HG03378 (cell line): ENCODE measurements around the gene GAL3ST2.
"Not testable (repeated sequence)": the region's sequence is repeated elsewhere in the genome, so short reads cannot be mapped to it uniquely, and the experiment has no call there.

Source experiments
- ATAC-seq: cut with Tn5 transposase; IDR thresholded peaks from one replicate; pipeline ENCODE4 v1.9.1; 2021; ENCODE audit warnings: mild to moderate bottlenecking, moderate library complexity; ENCODE audit not compliant: unreplicated experiment

Gene GAL3ST2

DNA sequence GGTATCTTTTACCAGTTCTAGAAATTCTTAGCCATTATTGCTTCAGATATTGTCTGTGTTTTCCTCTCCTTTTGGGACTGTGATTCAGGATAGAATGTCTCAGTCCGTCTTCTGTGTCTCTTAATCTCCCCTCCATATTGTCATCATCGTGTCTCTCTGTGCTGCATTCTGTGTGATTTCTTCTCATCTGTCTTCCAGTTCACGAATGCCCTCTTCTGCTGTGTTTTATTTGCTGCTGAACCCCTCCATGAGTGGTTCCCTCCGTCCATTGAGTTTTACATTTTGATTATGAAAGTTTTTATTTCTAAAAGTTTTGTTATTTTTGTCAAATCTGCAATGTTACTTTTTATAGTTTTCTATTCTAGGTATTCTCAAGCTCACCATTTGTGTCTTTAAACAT, 30.5 kb upstream of the GAL3ST2 start:
- ATAC-seq = no peak

DNA sequence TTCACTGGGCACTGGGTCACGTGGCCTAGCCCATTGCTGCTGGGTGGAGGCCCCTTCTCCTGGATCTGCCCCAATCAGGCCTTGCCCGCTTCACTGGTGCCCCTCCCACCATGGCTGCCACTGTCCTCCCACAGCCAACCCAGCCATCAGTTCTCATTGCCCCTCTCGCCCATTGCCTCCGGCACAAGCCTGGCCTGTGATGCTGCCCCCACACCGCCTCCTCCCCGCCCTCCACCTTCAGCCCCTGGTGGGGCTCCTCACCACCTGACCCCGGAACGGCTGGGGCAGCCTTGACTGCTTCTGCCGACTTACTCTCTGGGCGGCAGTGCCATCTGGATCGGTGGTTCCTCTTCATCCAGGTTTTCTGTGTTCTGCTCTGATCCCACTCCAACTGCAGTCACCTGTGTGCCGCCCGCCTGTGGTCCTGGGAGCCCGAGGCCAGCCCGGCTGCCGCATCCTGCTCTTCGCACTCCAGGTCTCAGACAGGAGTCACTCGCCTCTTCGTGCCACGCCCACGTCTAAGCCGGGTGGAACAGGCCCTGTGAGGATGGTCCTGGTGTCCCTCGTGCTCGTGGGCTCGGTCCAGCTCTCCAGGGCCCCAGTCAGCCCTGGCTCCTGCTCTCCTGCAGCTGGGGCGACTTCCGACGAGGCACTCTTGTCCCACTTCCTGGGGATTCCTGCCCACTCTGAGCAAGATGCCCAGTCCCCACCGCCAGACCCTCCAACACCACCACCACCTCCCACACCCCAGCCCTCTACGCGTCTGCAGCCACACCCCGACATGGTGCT, 28.0 kb upstream of the GAL3ST2 start:
- no peak for ATAC-seq

DNA sequence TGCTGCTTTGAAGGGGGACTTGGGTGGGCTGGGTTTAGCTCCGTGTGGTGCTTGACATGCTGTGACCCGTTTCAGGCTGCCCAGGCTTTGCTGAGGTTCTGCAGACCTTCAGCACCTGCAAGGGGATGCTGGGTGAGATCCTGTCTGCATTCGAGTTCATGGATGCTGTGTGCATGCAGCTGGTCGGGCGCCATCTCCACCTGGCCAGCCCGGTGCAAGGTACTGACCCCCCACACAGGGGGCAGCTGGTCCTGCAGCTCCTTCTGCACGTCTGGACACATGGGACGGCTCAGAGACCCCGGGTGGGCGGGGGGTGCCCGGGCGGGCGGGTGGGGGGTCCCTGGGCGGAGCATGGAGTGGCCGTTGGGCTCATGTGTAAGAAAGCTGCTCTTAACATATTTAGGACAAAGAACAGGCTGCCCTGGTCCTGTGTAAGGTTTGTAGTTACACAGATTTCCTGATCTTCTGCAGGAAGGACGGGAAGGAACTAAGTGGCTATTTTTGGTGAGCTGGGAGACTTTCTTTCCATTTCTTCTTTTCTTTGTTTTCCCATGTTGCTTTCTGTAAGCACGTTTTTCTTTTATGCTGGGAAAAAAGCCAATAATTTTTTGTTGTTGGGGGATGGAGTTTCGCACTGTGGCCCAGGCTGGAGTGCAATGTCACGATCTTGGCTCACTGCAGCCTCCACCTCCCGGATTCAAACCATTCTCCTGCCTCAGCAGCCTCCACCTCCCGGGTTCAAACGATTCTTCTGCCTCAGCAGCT, 26.4 kb upstream of the GAL3ST2 start:
- ATAC-seq = no peak

DNA sequence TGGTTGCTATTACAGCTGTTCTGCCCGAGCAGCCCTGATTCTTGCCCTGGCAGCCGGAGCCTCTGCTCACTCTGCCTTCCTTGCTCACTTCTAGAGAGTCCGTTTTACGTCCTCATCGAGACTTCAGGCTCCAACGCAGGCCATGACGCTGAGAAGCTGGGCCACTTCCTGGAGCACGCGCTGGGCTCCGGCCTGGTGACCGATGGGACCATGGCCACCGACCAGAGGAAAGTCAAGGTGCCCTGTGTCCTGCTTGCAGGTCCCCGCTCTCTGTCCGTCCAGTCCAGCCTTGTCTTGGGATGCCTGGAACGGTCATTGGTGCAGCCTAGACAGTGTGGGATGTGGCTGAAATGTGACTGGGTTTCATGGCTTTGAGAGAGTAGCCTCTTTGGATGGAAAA, 25.5 kb upstream of the GAL3ST2 start:
- no peak for ATAC-seq

DNA sequence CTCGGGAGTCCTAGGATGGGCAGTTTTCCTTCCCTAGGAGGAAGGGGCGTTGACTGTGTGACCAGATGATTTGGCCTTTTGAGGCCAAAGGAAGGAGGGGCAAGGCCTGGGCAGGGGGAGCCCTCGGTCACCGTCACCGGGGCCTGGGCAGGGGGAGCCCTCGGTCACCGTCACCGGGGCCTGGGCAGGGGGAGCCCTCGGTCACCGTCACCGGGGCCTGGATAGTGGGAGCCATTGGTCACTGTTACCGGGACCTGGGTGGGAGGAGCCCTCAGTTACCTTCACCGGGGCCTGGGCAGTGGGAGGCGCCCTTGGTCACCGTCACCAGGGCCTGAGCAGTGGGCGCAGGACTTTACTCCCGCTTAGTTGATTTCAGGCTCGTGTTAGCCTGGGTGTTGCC, 24.8 kb upstream of the GAL3ST2 start:
- no peak for ATAC-seq

DNA sequence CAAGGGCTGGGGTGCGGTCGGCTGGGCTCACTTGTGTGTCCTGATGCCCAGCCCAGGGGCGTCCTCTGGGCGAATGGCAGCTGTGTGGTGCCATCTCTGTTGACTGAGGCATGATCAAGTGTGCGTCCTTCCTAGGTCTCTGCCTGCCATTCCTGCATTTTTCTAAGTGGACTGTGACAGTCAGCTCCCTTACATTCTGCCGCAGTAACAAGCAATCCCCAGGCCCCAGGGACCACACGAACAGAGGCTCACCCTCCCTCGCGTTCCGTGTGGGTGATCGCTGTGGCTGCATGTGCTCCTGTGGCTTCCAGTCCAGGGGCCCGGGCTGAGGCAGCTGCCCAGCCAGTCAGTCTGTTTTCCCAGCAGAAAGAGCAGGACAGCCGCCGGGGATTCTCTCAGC, 24.4 kb upstream of the GAL3ST2 start:
- no peak for ATAC-seq

DNA sequence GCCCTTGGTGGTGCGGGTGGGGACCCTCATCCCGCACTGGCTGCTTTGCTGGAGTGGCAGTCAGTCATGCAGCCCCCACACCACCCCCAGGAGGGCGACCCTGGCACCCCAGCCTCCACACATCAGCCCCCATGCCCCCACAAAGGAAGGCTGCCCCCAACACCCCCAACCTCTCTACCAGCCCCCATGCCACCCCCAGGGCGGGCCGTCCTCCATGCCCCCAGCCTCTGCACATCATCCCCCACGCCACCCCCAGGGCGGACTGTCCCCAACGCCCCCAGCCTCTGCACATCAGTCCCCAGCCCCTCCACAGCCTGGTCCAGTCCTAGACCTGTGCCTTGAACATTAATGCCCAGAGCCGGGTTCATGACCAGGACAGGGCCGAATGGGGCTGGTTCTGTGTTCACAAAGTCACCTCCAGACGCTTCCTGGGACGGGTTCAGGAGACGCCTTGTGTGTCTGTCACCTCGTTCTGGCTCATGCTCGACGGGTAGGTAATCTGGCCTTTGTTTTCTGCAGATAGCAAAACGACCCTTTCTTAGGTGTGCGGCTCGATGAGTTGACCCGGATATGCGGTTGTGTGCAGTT, 23.8 kb upstream of the GAL3ST2 start:
- no peak for ATAC-seq

DNA sequence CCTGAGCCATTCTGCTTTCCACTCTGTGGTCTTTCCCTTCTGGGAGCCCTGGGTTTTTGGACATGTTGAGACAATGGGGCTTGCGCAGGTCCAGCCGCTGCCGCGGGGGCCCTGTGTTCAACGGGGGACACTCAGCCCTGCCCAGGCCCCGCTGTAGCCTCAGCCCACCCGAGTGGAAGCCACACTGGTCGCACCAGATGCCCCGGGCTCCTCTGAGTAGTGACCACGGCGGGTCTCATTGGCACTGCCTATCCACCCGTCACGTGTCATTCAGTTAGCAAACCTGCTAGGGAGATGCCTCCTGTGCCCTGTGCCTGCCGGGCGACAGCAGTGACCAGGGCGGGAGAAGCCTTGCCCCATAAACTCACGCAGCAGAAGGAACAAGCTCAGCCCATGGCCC, 23.1 kb upstream of the GAL3ST2 start:
- ATAC-seq = no peak

DNA sequence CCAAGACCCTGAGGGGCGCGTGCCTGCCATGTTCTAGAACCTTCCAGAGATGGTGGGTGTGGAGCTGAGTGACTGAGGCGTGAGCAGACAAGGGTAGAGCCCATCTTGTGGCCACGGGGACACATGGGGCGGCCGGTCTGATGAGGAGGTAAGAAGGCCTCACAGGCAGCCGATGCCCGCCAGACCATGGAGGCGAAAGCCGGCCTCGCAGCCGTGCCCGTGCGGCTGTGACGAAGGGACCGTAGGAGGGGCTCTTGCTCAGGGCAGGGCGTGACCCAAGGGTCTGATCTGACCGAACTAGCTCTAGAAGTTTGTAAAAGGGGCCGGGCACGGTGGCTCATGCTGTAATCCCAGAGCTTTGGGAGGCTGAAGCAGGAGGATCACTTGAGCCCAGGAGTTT, 22.6 kb upstream of the GAL3ST2 start:
- no peak for ATAC-seq

DNA sequence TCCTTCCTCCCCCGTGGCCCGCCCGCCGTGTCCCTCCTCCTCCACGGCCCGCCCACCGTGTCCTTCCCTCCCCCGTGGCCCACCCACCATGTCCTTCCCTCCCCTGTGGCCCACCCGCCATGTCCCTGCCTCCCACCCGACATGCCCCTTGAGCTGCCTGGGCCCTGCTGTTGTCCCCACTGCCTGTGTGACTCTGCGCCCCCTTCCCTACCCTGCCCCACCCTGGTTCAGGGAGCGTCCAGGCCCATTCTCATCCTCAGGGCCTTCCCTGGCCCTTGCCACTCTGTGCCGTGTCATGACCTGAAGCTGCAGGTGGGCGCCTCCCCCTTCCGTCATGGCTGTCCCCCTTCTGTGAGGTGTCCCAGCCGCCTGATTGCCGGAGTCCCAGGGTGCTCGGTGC, 21.5 kb upstream of the GAL3ST2 start:
- no peak for ATAC-seq

DNA sequence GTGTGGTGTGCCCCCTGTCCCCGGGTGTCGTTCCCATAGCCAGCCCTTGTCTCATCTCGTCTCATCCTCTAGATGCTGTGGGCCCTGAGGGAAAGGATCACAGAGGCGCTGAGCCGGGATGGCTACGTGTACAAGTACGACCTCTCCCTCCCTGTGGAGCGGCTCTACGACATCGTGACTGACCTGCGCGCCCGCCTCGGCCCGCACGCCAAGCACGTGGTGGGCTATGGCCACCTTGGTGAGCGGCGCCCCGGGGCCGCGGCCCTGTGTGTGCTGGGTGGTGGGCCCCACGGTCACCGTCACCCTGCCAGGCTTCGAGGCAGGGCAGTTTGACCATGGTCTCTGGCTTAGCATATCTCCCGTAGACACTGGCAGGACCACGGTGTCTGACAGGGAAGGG, 20.8 kb upstream of the GAL3ST2 start:
- no peak for ATAC-seq

DNA sequence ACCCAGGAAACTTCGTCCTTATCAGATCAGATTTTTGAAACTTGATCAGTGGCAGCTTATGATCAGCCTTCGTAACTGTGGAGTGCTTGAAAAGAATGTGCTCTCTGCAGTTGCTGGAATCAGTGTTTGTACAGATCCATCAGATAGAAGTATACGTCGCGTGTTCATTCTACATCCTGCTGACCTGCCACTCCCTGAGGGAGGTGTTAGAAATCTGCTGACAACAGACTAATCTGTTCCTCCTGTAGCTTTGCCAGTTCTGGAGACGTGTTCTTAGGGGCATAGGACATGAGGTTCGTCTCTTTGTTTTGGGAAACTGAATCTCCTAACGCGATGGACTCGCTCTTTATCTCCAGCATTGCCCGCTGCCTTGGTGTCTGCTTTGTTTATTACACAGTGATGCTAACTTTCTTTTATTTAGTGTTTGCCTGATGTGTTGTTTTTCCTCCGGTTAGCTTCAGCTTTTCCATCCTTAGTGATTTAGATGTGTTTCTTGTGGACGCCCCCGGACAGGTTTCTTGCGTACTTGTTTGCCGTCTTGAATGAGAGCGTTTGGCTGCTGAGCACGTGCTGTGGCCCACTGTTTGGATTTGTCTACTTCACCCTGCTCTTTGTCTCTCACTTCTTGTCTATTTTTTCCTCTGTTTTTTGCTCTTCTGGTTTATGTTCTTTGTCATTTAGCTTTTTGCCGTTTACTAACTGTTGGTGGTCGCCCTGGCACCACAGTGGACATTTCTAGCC, 17.4 kb upstream of the GAL3ST2 start:
- ATAC-seq = no peak

DNA sequence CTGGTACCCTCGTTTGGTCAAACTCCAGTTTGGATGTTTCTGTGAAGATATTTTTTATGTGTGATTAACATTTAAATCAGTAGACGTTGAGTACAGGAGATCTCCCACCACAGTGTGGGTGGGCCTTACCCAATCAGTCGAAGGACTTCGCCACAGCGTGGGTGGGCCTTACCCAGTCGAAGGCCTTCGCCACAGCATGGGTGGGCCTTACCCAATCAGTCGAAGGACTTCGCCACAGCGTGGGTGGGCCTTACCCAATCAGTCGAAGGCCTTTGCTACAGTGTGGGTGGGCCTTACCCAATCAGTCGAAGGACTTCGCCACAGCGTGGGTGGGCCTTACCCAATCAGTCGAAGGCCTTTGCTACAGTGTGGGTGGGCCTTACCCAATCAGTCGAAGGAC, 16.7 kb upstream of the GAL3ST2 start:
- ATAC-seq = not testable (repeated sequence)

DNA sequence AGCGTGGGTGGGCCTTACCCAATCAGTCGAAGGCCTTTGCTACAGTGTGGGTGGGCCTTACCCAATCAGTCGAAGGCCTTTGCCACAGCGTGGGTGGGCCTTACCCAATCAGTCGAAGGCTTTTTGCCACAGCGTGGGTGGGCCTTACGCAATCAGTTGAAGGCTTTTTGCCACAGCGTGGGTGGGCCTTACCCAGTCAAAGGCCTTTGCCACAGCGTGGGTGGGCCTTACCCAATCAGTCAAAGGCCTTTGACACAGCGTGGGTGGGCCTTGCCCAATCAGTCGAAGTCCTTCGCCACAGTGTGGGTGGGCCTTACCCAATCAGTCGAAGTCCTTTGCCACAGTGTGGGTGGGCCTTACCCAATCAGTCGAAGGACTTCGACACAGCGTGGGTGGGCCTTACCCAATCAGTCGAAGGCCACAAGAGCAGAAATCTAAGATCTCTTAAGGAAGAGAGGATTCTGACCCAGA, 16.3 kb upstream of the GAL3ST2 start:
- ATAC-seq = no peak

DNA sequence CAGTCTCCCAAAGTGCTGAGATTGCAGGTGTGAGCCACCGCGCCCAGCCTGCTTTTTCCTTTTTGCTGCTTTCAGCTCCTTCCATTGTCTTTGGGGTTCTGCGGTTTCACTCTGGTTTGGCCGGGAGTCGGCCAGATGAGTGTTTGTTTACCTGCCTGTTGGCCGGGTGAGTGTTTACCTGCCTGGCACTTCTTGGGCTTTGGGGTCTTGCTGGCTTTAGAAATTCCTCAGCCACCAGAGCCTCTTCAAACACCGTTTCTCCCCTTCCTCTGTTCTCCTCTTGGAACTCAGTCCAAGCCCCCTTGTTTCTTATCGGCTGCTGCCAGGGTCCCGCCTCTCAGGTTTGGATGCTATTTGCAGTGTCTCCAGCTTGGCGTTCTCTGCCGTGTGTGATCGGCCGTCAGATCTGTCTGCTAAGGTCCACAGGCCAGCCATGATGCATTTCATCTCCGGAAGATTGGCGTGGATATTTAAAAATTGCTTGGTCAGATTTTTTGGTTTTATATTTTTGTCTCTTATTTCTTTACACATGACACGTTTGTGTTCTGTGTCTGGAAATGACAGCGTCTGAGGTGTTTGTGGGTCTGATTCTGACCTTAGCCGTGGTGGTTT, 14.2 kb upstream of the GAL3ST2 start:
- ATAC-seq = no peak

DNA sequence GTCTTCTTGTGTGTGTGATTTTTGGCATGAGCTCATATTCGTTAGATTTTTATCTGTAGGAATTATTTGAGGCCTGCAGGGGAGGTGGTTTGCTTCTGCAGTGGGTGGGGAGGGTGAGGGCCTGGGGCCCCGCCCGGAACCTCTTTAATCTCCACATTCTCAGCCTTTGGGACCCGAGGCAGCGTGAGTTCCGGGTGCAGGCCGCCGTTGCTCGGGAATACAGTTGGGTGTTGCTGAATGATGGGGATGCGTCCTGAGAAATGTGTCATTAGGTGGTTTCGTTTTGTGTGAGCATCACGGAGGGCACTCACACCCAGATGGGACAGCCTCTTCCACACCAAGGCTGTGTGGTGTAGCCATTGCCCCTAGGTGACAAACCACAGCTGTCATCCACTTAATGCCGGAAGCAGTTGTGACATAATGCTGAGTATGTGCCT, 13.7 kb upstream of the GAL3ST2 start:
- no peak for ATAC-seq

DNA sequence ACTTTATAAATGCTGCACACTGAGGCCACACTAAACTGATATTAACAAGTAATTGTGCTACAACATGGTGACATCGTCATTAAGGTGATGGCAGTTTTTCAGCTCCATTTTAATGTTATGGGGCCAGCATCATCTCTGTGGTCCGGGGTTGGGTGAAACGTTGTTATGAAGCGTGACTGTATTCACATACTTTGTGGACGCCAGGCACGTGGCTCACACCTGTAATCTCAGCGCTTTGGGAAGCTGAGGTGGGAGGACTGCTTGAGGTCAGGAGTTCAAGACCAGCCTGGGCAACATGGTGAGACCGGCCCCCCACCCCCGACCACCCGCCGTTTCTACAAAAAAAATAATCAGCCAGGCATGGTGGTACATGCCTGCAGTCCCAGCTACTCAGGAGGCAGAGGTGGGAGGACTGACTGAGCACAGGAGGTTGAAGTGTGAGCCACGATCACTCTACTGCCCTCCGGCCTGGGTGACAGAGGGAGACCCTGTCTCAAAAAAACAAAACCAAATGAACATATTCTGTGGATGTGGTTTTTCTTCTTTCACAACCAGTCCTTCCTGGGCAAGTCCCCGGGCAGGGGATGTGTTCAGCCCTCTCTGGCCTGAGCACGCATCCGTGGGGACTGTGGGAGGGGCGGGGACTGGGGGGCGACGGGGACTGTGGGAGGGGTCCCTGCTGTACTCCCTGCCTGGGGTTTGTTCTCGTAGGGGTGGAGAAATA, 12.9 kb upstream of the GAL3ST2 start:
- ATAC-seq = no peak

DNA sequence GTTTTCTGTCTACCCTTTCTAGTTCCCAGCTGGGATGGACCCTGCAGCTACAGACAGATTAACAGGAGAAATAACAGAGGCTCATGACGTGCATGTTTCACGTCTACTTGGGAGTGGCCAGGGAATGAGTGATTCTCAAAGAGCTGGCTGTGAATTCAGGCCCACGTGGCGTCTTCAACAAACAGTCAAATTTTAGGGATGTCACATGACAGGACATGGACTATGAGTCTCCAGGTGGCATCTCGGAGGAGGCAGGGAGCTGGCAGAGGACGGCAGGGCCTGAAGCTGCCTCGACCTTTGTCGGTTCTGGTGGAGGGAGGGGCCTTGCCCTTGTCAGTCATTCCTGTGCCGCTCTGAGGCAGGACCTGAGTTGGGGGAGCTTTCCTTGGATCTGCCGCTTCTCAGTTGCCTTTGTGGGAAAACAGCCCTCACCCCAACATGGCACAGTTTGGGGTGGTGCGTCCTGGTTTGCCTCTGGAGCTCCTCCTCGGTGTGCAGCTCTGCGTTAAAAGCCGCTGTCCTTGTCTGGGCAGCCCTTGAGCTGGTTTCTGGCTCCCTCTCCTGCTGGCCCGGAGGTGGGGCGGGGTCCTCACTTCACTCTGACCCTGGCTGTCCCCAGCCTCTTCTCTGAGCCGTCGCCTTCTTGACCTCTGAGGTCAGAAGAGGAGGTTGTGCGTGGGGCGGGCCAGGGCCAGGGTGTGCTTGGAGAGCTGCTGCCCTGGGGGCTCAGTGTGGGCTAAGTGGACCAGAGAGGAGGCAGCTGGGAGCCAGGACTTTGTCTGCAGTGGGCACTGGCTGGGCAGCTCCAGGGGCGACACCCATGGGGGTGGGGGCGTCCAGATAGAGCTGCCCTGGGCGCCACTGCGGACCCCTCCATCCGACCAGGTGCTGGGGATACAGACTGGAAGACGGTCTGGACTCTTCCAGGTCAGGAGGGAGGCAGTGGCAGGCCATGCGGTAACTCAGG, 12.1 kb upstream of the GAL3ST2 start:
- ATAC-seq = no peak
